GM06990 (cell line): ENCODE measurements around the gene EHMT2.
A peak's percentile ranks its signal among the peaks of the same experiment; 100 is the strongest.

Experiments
- DNase-seq: peaks from one replicate; pipeline ENCODE4 v3.0.0-alpha.2; 2011; ENCODE audit not compliant: insufficient read length; ENCODE audit errors: extremely low read depth
- H3K27me3 ChIP-seq: replicated peaks from 2 replicates; pipeline ENCODE4 v1.6.0; 2011; ENCODE audit warnings: low read length; ENCODE audit not compliant: control insufficient read depth, insufficient read depth
- H3K36me3 ChIP-seq: 2 replicates; pipeline ENCODE4 v1.5.1; 2011; ENCODE audit warnings: low read length; ENCODE audit not compliant: control insufficient read depth, insufficient read depth
- H3K4me3 ChIP-seq: replicated peaks from 2 replicates; pipeline ENCODE4 v1.5.1; 2011; ENCODE audit warnings: low read depth, mild to moderate bottlenecking, control low read depth, low read length
- CTCF ChIP-seq: IDR thresholded peaks from 2 replicates; pipeline ENCODE4 v1.5.1; 2011; ENCODE audit warnings: low read length, control low read depth, mild to moderate bottlenecking, inconsistent platforms; ENCODE audit not compliant: insufficient read depth, poor library complexity, severe bottlenecking

The EHMT2 gene

DNA sequence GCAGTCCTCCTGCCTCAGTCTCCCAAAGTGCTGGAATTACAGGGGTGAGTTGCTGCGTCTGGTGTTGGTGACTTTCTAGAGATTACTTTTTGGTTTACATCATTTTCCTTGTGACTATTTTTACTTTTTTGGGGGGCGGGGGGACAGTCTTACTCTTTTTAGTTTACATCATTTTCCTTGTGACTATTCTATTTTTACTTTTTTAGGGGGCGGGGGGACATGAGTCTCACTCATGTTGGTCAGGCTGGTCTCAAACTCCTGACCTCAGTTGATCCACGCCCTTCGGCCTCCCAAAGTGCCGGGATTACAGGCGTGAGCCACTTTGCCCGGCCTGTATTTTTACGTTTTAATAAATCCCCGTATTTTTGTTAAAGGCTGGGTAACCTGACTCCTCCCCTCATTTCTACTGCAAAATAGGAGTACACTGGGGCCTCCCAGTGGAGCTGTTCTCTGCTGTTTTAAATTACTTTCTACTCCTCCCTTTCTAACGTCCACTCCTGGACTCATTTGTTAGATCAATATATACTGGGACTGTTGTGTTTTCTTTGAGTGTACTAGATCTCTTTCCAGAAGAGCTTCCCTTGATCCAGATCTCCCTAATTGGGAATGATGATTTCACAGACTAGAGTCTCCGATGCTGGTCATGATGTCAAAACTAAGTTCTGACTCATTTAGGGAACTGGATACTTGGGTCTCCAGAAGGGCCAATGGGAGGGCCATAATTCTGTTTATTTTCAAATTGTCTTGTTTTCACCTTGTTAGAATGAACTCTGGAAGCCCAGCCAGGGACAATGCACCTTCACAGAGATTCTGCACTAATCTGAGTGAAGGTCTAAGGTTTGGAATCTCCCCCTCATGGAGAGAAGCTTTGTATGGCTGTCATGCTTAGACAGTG, 60.8 kb downstream of the EHMT2 start:
- Histone ChIP-seq H3K4me3 (peak overlapping the region; percentile 78), H3K36me3 (peaks cover 19% of the 10 kb centered on the region), H3K27me3 (no peaks in the 10 kb centered on the region)
- TF ChIP-seq CTCF, result peak; percentile 3
- no peak for DNase-seq

- no peak for DNase-seq
- TF ChIP-seq CTCF, result no peak
- Histone ChIP-seq H3K36me3 (peaks cover 19% of the 10 kb centered on the region), H3K27me3 (no peaks in the 10 kb centered on the region), H3K4me3 (peak overlapping the region; percentile 78)
These were observed 61.4 kb downstream of the EHMT2 start for GRCh38 chr6:31836047-31836473.

- Histone ChIP-seq H3K36me3 (peaks cover 15% of the 10 kb centered on the region), H3K4me3 (peak overlapping the region; percentile 78), H3K27me3 (no peaks in the 10 kb centered on the region)
- no peak for TF ChIP-seq CTCF
- peak; percentile 95 for DNase-seq
These were observed 62.9 kb downstream of the EHMT2 start for GRCh38 chr6:31834367-31835250.

DNA sequence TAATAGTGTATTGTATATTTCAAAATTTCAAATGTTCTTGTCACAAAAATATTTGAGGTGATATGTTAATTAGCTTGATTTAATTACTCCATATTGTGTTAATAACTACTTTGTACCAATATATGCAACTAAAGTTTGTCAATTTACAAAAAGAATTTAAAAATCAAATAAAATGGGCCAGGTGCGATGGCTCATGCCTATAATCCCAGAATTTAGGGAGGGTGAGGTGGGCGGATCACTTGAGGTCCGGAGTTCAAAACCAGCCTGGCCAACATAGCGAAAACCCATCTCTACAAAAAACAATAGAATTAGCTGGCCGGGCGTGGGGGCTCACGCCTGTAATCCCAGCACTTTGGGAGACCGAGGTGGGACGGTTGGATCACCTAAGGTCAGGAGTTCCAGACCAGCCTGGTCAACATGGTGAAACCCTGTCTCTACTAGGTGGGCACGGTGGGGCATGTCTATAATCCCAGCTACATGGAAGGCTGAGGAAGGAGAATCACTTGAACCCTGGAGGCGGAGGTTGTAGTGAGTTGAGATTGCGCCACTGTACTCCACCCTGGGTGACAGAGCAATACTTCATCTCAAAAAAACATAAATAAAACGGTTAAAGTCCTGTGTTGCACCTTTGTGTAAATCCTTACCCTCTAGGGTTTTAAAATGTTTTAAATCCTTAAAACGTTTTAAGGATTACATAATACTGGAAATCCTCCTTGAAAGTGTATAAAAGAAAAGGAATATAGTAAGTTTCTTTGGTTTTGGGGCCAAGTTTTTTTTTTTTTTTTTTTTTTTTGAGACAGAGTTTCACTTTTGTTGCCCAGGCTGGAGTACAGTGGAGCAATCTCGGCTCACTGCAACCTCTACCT, 65.9 kb downstream of the EHMT2 start:
- Histone ChIP-seq H3K27me3 (no peaks in the 10 kb centered on the region), H3K36me3 (no peaks in the 10 kb centered on the region), H3K4me3 (peak overlapping the region; percentile 77)
- DNase-seq, result no peak
- no peak for TF ChIP-seq CTCF

DNA sequence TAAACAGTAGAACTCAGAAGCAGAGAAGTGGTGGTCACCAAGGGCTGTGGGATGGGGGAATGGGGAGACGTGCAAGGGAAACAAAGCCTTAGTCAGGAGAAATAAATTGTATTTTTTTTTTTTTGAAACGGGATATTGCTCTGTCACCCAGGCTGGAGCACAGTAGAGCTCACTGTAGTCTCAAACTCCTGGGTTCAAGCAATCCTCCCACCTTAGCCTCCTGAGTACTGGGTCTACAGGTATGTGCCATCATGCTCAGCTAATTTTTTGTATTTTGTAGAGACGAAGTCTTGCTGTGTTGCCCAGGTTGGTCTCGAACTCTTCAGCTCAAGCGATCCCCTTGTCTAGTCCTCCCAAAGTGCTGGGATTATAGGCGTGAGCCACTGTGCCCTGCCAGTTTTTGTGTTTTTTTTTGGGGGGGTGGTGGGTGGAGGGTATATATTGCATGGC, 66.6 kb downstream of the EHMT2 start:
- no peaks in the 10 kb centered on the region for H3K36me3 ChIP-seq
- DNase-seq, result no peak
- TF ChIP-seq CTCF, result no peak
- H3K4me3 ChIP-seq, result peak overlapping the region; percentile 77
- no peaks in the 10 kb centered on the region for H3K27me3 ChIP-seq
